ENCODE results near the gene RTRAF.

GRCh38 chr14:51950007-51950406 lies 39.3 kb upstream of the RTRAF start:
- TF ChIP-seq REST (IDR thresholded peaks at IDR 0.05; ENCODE audit: insufficient read depth in 1 of 2, low read depth in 2 of 2, low read length in 1 of 2) (no peak), CTCF (IDR thresholded peaks at IDR 0.05) (no peak), POLR2AphosphoS5 (IDR thresholded peaks at IDR 0.05; ENCODE audit: low read depth, low read length) (no peak)
